Cardiac fibroblast (primary cell): ENCODE results near the gene RPE65.

Source experiments
- DNase-seq, 2 donors: peaks; one replicate each; pipeline versions ENCODE4 v3.0.0 to v3.0.0-alpha.2; 2010; ENCODE audit warnings: low read depth in 2 of 2
- H3K4me3 ChIP-seq, 2 donors: replicated peaks in 1 of 2; 1 replicate in 1 of 2; 2 replicates in 1 of 2; pipeline ENCODE4 v1.5.1; 2011; ENCODE audit warnings: low read depth in 2 of 2, low read length in 2 of 2, mild to moderate bottlenecking in 2 of 2, moderate library complexity in 1 of 2
- CTCF ChIP-seq: IDR thresholded peaks from one replicate; pipeline ENCODE4 v1.5.1; 2011; ENCODE audit warnings: low read depth, mild to moderate bottlenecking, low read length, inconsistent platforms

The RPE65 gene

GRCh38 chr1:68473060-68473459 is 23.3 kb upstream of the RPE65 start:
- no peak overlapping the region for H3K4me3 ChIP-seq
- no peak for TF ChIP-seq CTCF
- DNase-seq = no peak

GRCh38 chr1:68470388-68470970 is 20.7 kb upstream of the RPE65 start:
- peak; percentile 52 to 53 for DNase-seq
- peak; percentile 74 for TF ChIP-seq CTCF
- H3K4me3 ChIP-seq = no peak overlapping the region

GRCh38 chr1:68464891-68465290 is 15.1 kb upstream of the RPE65 start:
- DNase-seq = no peak
- no peak overlapping the region for H3K4me3 ChIP-seq
- TF ChIP-seq CTCF = no peak

GRCh38 chr1:68460935-68461334 is 11.2 kb upstream of the RPE65 start:
- no peak for TF ChIP-seq CTCF
- DNase-seq = no peak
- no peak overlapping the region for H3K4me3 ChIP-seq

- DNase-seq = peak; percentile 7 to 51
- TF ChIP-seq CTCF = no peak
- H3K4me3 ChIP-seq = no peak overlapping the region
Measured at GRCh38 chr1:68459796-68460195, 10.0 kb upstream of the RPE65 start.

GRCh38 chr1:68459091-68459490 is 9.3 kb upstream of the RPE65 start:
- H3K4me3 ChIP-seq = no peak overlapping the region
- DNase-seq = no peak
- no peak for TF ChIP-seq CTCF

GRCh38 chr1:68456202-68456601 is 6.4 kb upstream of the RPE65 start:
- DNase-seq = no peak
- no peak for TF ChIP-seq CTCF
- H3K4me3 ChIP-seq = no peak overlapping the region
